Muscle of back (tissue), 13 donors: Measurements from ENCODE around the gene FOXA2. TPM values are rescaled to one million over a fixed set of nuclear protein-coding genes. Genes with fewer than 3 reads are reported as not detected.
"Not testable (repeated sequence)": the region's sequence is repeated elsewhere in the genome, so short reads cannot be mapped to it uniquely, and the experiment has no call there.

Experiments used
- DNase-seq, 3 donors: peaks; one replicate each; pipeline versions ENCODE4 v3.0.0 to v3.0.0-alpha.2; 2013
- long read RNA-seq, 9 donors: transcript quantifications; one replicate each; lab custom pipeline, GENCODE V29; 2026
- polyA plus RNA-seq, 10 donors: library from polyadenylated mRNA; unstranded; fragments of 120-200 nt; gene quantifications; one replicate each; pipeline ENCODE4 v1.2.1, GENCODE V29; 2013; ENCODE audit not compliant: insufficient read length in 10 of 10

Gene FOXA2
- polyA plus RNA-seq, result not detected
- long read RNA-seq, donor 1, result 0 reads
- long read RNA-seq, donor 2, result 0 reads
- long read RNA-seq, donor 3, result 0 reads
- long read RNA-seq, donor 4, result 0 reads
- long read RNA-seq, donor 5, result 0 reads
- long read RNA-seq, donor 6, result 0 reads
- long read RNA-seq, donor 7, result 0 reads
- long read RNA-seq, donor 8, result 0 reads
- long read RNA-seq, donor 9, result 0 reads

GRCh38 chr20:22584522-22584921 lies at the start of gene FOXA2:
Gene FOXA2 (minus strand): TSS chr20:22584572. CDS start chr20:22584278, 294 bp downstream.
- DNase-seq, result no peak

- no peak for DNase-seq
These were observed 46.3 kb upstream of the FOXA2 start for GRCh38 chr20:22630701-22631100.

- no peak for DNase-seq
These were observed 45.6 kb upstream of the FOXA2 start for GRCh38 chr20:22629927-22630326.

- no peak for DNase-seq
These were observed 45.1 kb upstream of the FOXA2 start for GRCh38 chr20:22629447-22629846.

GRCh38 chr20:22626496-22626895 lies 42.1 kb upstream of the FOXA2 start:
- no peak for DNase-seq

GRCh38 chr20:22623211-22623610 lies 38.8 kb upstream of the FOXA2 start:
- DNase-seq, result no peak

GRCh38 chr20:22620342-22620741 lies 36.0 kb upstream of the FOXA2 start:
- no peak for DNase-seq

GRCh38 chr20:22619806-22620205 lies 35.4 kb upstream of the FOXA2 start:
- DNase-seq, result no peak

GRCh38 chr20:22619272-22619671 lies 34.9 kb upstream of the FOXA2 start:
- DNase-seq, result no peak

GRCh38 chr20:22617160-22617559 lies 32.8 kb upstream of the FOXA2 start:
- DNase-seq, result no peak

- no peak for DNase-seq
These were observed 32.2 kb upstream of the FOXA2 start for GRCh38 chr20:22616551-22616950.

GRCh38 chr20:22615425-22615824 lies 31.1 kb upstream of the FOXA2 start:
- DNase-seq, result no peak

- no peak for DNase-seq
These were observed 27.3 kb upstream of the FOXA2 start for GRCh38 chr20:22611636-22612035.

GRCh38 chr20:22607695-22608094 lies 23.3 kb upstream of the FOXA2 start:
- no peak for DNase-seq

GRCh38 chr20:22604815-22605214 lies 20.4 kb upstream of the FOXA2 start:
- no peak for DNase-seq

GRCh38 chr20:22601361-22602141 lies 17.2 kb upstream of the FOXA2 start:
- no peak for DNase-seq

- not testable (repeated sequence) for DNase-seq
These were observed 14.9 kb upstream of the FOXA2 start for GRCh38 chr20:22599258-22599657.

- DNase-seq, result no peak
These were observed 12.9 kb upstream of the FOXA2 start for GRCh38 chr20:22597303-22597702.

- DNase-seq, result no peak
These were observed 6.3 kb upstream of the FOXA2 start for GRCh38 chr20:22590662-22591061.

- DNase-seq, result no peak
These were observed 2.4 kb upstream of the FOXA2 start for GRCh38 chr20:22586645-22587310.

- DNase-seq, result no peak
These were observed 1.6 kb upstream of the FOXA2 start for GRCh38 chr20:22585786-22586493.
